Bronchial epithelial cell (primary cell): ENCODE results near the gene MARF1. TPM values are rescaled to one million over a fixed set of nuclear protein-coding genes. Genes with fewer than 3 reads are reported as not detected.

Experiments
- DNase-seq: peaks from one replicate; pipeline ENCODE4 v3.0.0-alpha.2; 2010; ENCODE audit warnings: low read depth
- FAIRE-seq: peaks from 2 replicates; lab custom pipeline; 2011; peaks lifted over from hg19 to GRCh38; lab: Jason Lieb, UNC
- H3K27me3 ChIP-seq: 2 replicates; pipeline ENCODE4 v1.5.1; 2011; ENCODE audit warnings: low read length; ENCODE audit not compliant: control insufficient read depth, insufficient read depth
- H3K36me3 ChIP-seq: 2 replicates; pipeline ENCODE4 v1.5.1; 2011; ENCODE audit warnings: low read length; ENCODE audit not compliant: control insufficient read depth, insufficient read depth
- H3K4me3 ChIP-seq: 2 replicates; pipeline ENCODE4 v1.5.1; 2011; ENCODE audit warnings: mild to moderate bottlenecking, low read depth, low read length, control low read depth
- CTCF ChIP-seq: IDR thresholded peaks from 2 replicates; pipeline ENCODE4 v1.5.1; 2011; ENCODE audit warnings: mild to moderate bottlenecking, moderate library complexity, low read length, control low read depth, inconsistent platforms; ENCODE audit not compliant: insufficient read depth, severe bottlenecking
- total RNA-seq: library from RNA; depleted of rRNA; stranded (reverse); fragments of >200 nt; gene quantifications from 2 replicates; pipeline ENCODE4 v1.2.1, GENCODE V29; 2014

MARF1 gene
- total RNA-seq, 1 donor from 2014 or later: 12.9 TPM

- H3K27me3 ChIP-seq: no peaks in the 10 kb centered on the region
- H3K36me3 ChIP-seq: peaks cover 12% of the 10 kb centered on the region
- FAIRE-seq (no peak), DNase-seq (no peak)
- no peak for TF ChIP-seq CTCF
- H3K4me3 ChIP-seq: no peak overlapping the region
Observed at GRCh38 chr16:15593235-15593634, 49.7 kb downstream of the MARF1 start.

GRCh38 chr16:15592324-15592723 is 50.6 kb downstream of the MARF1 start:
- FAIRE-seq (no peak), DNase-seq (peak; percentile 81)
- Histone ChIP-seq H3K27me3 (no peaks in the 10 kb centered on the region), H3K36me3 (peaks cover 9% of the 10 kb centered on the region), H3K4me3 (no peak overlapping the region)
- TF ChIP-seq CTCF: no peak

- FAIRE-seq (no peak), DNase-seq (no peak)
- Histone ChIP-seq H3K4me3 (no peak overlapping the region), H3K27me3 (no peaks in the 10 kb centered on the region), H3K36me3 (peaks cover 6% of the 10 kb centered on the region)
- no peak for TF ChIP-seq CTCF
Observed at GRCh38 chr16:15587152-15587825, 55.7 kb downstream of the MARF1 start.

GRCh38 chr16:15586716-15587115 is 56.2 kb downstream of the MARF1 start:
- DNase-seq (no peak), FAIRE-seq (no peak)
- Histone ChIP-seq H3K36me3 (peaks cover 6% of the 10 kb centered on the region), H3K4me3 (no peak overlapping the region), H3K27me3 (no peaks in the 10 kb centered on the region)
- TF ChIP-seq CTCF: no peak

- no peak overlapping the region for H3K4me3 ChIP-seq
- DNase-seq: no peak
- no peak for FAIRE-seq
- H3K36me3 ChIP-seq: peaks cover 6% of the 10 kb centered on the region
- no peaks in the 10 kb centered on the region for H3K27me3 ChIP-seq
- no peak for TF ChIP-seq CTCF
Observed at GRCh38 chr16:15585956-15586355, 57.0 kb downstream of the MARF1 start.

- no peak for TF ChIP-seq CTCF
- peaks cover 4% of the 10 kb centered on the region for H3K36me3 ChIP-seq
- no peaks in the 10 kb centered on the region for H3K27me3 ChIP-seq
- H3K4me3 ChIP-seq: no peak overlapping the region
- DNase-seq (no peak), FAIRE-seq (no peak)
Observed at GRCh38 chr16:15583526-15583925, 59.4 kb downstream of the MARF1 start.
